Progenitor cell of endocrine pancreas (in vitro differentiated cells): Measurements from ENCODE around the gene EPC1. TPM values are rescaled to one million over a fixed set of nuclear protein-coding genes. Genes with fewer than 3 reads are reported as not detected.

Experiments used
- DNase-seq: peaks from one replicate; pipeline ENCODE4 v3.0.0; 2021; ENCODE audit warnings: low spot score; ENCODE audit not compliant: unreplicated experiment
- H3K27ac Mint-ChIP-seq: 2 replicates; pipeline ENCODE4 v1.8.0; 2021; ENCODE audit warnings: mild to moderate bottlenecking, moderate library complexity, mixed read lengths
- H3K27me3 Mint-ChIP-seq: 2 replicates; pipeline ENCODE4 v1.8.0; 2021; ENCODE audit warnings: mixed read lengths
- H3K36me3 Mint-ChIP-seq: 2 replicates; pipeline ENCODE4 v1.8.0; 2022; ENCODE audit warnings: mixed read lengths; ENCODE audit not compliant: insufficient read depth
- H3K4me1 Mint-ChIP-seq: 2 replicates; pipeline ENCODE4 v1.8.0; 2021; ENCODE audit warnings: low read depth, mixed read lengths
- H3K4me3 Mint-ChIP-seq: 2 replicates; pipeline ENCODE4 v1.8.0; 2021; ENCODE audit warnings: low read depth, mild to moderate bottlenecking, moderate library complexity, mixed read lengths
- H3K9me3 Mint-ChIP-seq: 2 replicates; pipeline ENCODE4 v1.8.0; 2021; ENCODE audit warnings: low read depth, mixed read lengths
- total RNA-seq: library from RNA; stranded (reverse); gene quantifications from 2 replicates; pipeline ENCODE4 v1.2.1, GENCODE V29; 2021
- TF ChIP-seq, protein P1 (sequence below): fragments of 200-600 bp; sonication (generic); IDR thresholded peaks from one replicate; pipeline ENCODE4 v1.5.0; 2021; ENCODE audit warnings: antibody characterized with exemption, mild to moderate bottlenecking; ENCODE audit not compliant: unreplicated experiment

Gene EPC1
- total RNA-seq, 1 donor from 2014 or later: 61.6 TPM

DNA sequence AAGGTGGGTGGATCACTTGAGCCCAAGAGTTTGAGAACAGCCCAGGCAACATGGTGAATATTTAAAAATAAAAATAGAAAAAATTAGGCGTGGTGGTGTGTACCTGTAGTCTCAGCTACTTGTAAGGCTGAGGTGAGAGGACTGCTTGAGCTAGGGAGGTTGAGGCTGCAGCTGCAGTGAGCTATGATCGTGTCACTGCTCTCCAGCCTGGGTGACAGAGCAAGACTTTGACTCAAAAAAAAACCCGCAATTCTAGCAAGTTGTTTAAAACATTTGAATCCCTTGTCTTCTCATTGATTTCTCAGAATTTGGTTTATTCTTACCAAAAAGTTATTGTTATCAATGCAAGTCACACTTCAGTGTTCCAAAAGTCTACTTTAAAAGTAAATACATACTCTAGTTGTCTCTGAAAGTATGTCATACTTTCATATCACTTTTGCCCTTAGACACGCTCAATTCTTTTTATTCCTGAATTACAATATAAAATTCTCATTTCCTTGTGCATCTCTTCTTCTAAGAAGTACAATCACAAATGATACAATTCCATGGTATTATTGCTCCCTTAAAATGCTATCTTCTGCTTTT lies 6.3 kb downstream of the EPC1 start:
- H3K4me1 Mint-ChIP-seq: peaks cover 58% of the 10 kb centered on the region

DNA sequence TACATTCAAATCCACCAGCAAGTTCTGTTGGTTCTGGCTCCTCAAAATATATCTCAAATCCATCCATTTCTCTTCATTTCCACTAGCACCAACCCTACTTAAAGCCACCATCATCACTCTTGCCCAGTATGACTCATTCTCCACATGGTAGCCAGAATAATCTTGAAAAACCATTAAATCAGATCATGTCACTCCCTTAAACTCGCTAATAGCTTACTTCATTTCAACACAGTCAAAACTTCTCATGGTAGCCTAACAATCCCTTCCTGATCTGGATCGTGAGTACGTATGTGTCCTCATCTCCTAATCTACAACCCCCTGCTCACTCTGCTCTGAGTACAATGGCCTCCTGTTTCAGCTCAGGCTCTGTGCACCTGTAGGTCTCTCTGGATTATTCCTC lies 8.7 kb downstream of the EPC1 start:
- no peak for DNase-seq
- Mint-ChIP-seq H3K4me1 (peaks cover 56% of the 10 kb centered on the region), H3K9me3 (no peaks in the 10 kb centered on the region), H3K36me3 (peaks cover 10% of the 10 kb centered on the region), H3K27ac (peak overlapping the region; percentile 5), H3K27me3 (no peaks in the 10 kb centered on the region), H3K4me3 (no peak overlapping the region)
- TF ChIP-seq, protein P1, sequence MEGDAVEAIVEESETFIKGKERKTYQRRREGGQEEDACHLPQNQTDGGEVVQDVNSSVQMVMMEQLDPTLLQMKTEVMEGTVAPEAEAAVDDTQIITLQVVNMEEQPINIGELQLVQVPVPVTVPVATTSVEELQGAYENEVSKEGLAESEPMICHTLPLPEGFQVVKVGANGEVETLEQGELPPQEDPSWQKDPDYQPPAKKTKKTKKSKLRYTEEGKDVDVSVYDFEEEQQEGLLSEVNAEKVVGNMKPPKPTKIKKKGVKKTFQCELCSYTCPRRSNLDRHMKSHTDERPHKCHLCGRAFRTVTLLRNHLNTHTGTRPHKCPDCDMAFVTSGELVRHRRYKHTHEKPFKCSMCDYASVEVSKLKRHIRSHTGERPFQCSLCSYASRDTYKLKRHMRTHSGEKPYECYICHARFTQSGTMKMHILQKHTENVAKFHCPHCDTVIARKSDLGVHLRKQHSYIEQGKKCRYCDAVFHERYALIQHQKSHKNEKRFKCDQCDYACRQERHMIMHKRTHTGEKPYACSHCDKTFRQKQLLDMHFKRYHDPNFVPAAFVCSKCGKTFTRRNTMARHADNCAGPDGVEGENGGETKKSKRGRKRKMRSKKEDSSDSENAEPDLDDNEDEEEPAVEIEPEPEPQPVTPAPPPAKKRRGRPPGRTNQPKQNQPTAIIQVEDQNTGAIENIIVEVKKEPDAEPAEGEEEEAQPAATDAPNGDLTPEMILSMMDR: no peak

More for the DNA sequence above, 6.3 kb downstream of the EPC1 start:
- no peak for DNase-seq
- H3K9me3 Mint-ChIP-seq: no peaks in the 10 kb centered on the region
- no peak overlapping the region for H3K27ac Mint-ChIP-seq
- peaks cover 11% of the 10 kb centered on the region for H3K36me3 Mint-ChIP-seq
- TF ChIP-seq, protein P1: no peak
- no peak overlapping the region for H3K4me3 Mint-ChIP-seq
- H3K27me3 Mint-ChIP-seq: no peaks in the 10 kb centered on the region

DNA sequence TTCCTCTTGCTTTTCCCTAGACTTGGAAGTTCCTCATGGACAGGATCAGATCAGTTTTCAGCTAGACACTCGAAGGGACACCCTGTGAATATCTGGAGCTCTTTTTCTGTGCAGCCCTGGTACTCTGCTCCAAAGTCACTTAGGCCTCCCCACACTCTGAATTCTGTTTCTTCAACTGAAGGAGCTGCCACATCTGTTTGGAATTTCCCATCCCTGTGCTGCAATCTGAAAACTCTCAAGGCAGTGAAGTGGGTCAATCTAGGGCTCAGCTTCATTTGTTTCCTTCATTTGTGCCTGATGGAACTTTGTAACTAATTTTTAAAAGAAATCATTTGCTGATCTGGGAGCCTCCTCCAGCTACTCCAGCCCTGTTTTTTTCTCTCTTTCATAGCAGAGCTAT lies 9.6 kb downstream of the EPC1 start:
- no peak for DNase-seq
- H3K4me1 Mint-ChIP-seq: peaks cover 59% of the 10 kb centered on the region
- TF ChIP-seq, protein P1: no peak
- H3K27ac Mint-ChIP-seq: no peak overlapping the region
- H3K36me3 Mint-ChIP-seq: peaks cover 11% of the 10 kb centered on the region
- H3K27me3 Mint-ChIP-seq: no peaks in the 10 kb centered on the region
- no peak overlapping the region for H3K4me3 Mint-ChIP-seq
- no peaks in the 10 kb centered on the region for H3K9me3 Mint-ChIP-seq

DNA sequence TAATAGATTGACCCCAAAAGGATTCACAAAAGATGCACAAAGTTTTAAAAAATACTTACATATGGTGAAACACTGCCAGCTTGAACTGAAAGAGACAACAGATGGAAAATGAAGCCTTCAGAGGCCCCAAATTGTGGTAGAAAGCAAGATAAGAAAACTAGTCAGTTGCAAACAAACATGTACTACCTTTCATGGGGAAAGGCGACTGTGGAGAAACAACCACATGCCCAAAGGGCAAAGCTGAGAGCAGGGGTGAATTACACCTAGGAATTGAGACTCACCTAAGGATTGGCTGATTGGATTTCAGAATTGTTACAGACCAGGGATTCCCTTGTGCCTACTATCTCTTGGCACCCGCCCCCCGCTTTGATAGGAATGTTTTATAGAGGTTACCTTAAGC lies 13.1 kb downstream of the EPC1 start:
- TF ChIP-seq, protein P1: no peak
- no peak for DNase-seq
- Mint-ChIP-seq H3K36me3 (peaks cover 11% of the 10 kb centered on the region), H3K27me3 (no peaks in the 10 kb centered on the region), H3K27ac (peak overlapping the region; percentile 26), H3K9me3 (no peaks in the 10 kb centered on the region), H3K4me1 (peaks cover 55% of the 10 kb centered on the region), H3K4me3 (no peak overlapping the region)

DNA sequence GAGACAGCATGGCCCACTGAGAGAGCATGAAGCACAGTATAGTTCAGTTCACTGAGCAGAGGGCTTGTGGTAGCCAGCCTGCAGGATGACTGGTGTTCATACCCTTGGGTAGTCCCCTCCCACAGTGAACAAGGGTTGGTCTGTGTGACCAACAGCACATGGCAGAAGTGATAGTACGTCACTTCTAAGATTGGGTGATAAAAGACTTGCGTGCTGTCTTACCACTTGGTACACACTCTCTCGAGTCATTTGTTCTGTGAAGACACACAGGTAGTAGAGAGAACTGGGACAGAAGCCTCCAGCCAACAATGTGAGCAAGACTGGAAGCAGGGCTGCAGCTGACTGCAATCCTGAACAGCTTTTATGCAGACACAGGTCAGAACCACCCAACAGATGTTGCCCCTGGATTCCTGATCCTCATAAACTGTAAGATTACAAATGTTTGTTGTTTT lies 14.6 kb downstream of the EPC1 start:
- DNase-seq: no peak
- H3K4me3 Mint-ChIP-seq: no peak overlapping the region
- H3K36me3 Mint-ChIP-seq: peaks cover 5% of the 10 kb centered on the region
- H3K4me1 Mint-ChIP-seq: peaks cover 54% of the 10 kb centered on the region
- peak overlapping the region; percentile 85 for H3K27ac Mint-ChIP-seq
- H3K27me3 Mint-ChIP-seq: no peaks in the 10 kb centered on the region
- no peaks in the 10 kb centered on the region for H3K9me3 Mint-ChIP-seq
- TF ChIP-seq, protein P1: no peak
